ENCODE data around the gene HDC. TPM values are rescaled to one million over a fixed set of nuclear protein-coding genes. Genes with fewer than 3 reads are reported as not detected.

Gene HDC
- total RNA-seq, 1 donor: not detected

DNA sequence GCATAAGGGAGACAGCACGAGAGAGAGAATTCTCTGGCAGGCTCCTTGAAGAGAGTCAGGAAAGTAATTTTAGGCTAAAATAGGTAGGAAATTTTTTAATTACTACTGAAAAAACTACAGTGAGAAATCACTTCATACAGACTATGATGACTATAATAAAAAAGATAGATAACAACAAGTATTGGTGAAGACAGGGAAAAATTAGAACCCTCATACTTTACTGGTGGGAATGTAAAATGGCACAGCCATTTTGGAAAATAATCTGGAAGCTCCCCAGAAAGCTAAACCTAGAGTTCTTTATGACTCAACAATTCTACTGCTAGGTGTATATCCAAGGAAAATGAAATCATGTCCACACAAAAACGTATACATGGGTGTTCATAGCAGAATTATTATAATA is 2.1 kb upstream of the HDC start:
- Histone ChIP-seq H3K4me3 (ENCODE audit: insufficient read depth, low read length) (no peak overlapping the region), H3K4me2 (ENCODE audit: insufficient read depth, low read length) (no peak overlapping the region), H3K27ac (ENCODE audit: low read depth, low read length) (no peak overlapping the region), H3K27me3 (ENCODE audit: insufficient read depth, low read length) (peaks cover 33% of the 10 kb centered on the region), H4K20me1 (ENCODE audit: insufficient read depth, low read length) (no peaks in the 10 kb centered on the region), H3K79me2 (ENCODE audit: insufficient read depth, low read length) (no peaks in the 10 kb centered on the region), H3K9me3 (ENCODE audit: low read depth, low read length) (no peaks in the 10 kb centered on the region), H3K36me3 (ENCODE audit: insufficient read depth, low read length) (no peaks in the 10 kb centered on the region), H2AFZ (ENCODE audit: low read length) (no peak overlapping the region), H3K4me1 (ENCODE audit: insufficient read depth, low read length) (no peaks in the 10 kb centered on the region)
- TF ChIP-seq, protein P1, sequence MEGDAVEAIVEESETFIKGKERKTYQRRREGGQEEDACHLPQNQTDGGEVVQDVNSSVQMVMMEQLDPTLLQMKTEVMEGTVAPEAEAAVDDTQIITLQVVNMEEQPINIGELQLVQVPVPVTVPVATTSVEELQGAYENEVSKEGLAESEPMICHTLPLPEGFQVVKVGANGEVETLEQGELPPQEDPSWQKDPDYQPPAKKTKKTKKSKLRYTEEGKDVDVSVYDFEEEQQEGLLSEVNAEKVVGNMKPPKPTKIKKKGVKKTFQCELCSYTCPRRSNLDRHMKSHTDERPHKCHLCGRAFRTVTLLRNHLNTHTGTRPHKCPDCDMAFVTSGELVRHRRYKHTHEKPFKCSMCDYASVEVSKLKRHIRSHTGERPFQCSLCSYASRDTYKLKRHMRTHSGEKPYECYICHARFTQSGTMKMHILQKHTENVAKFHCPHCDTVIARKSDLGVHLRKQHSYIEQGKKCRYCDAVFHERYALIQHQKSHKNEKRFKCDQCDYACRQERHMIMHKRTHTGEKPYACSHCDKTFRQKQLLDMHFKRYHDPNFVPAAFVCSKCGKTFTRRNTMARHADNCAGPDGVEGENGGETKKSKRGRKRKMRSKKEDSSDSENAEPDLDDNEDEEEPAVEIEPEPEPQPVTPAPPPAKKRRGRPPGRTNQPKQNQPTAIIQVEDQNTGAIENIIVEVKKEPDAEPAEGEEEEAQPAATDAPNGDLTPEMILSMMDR (IDR thresholded peaks at IDR 0.05; ENCODE audit: extremely low read depth, low read depth, low read length): no peak
- no peak for DNase-seq (ENCODE audit: insufficient read length, low spot score, missing footprints)

DNA sequence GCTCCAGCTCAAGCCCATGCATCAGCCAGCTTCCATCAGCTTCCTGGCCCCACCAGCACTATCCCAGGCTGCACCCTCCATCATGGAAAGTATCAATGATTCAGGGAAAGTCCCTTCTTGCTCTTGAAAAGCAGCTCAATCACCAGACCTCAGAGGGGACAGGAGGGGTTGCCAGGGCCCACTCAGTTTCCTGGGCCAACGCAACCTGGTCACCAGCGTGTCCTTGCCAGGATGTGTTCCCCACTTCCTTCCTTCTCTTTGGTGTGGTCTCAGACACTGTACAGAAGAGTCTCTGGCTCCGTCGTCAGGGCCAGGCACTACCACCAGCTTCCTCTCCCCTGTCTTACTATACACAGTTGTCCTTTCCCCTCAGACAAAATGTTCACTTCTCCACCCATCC is 3.0 kb downstream of the HDC start:
- Histone ChIP-seq H4K20me1 (ENCODE audit: insufficient read depth, low read length) (no peaks in the 10 kb centered on the region), H3K79me2 (ENCODE audit: insufficient read depth, low read length) (no peaks in the 10 kb centered on the region), H3K4me3 (ENCODE audit: insufficient read depth, low read length) (no peak overlapping the region), H3K4me1 (ENCODE audit: insufficient read depth, low read length) (peaks cover 3% of the 10 kb centered on the region), H3K27me3 (ENCODE audit: insufficient read depth, low read length) (peaks cover 34% of the 10 kb centered on the region), H3K9me3 (ENCODE audit: low read depth, low read length) (no peaks in the 10 kb centered on the region), H3K27ac (ENCODE audit: low read depth, low read length) (no peak overlapping the region), H3K4me2 (ENCODE audit: insufficient read depth, low read length) (no peak overlapping the region), H2AFZ (ENCODE audit: low read length) (no peak overlapping the region), H3K36me3 (ENCODE audit: insufficient read depth, low read length) (no peaks in the 10 kb centered on the region)
- TF ChIP-seq, protein P1 (IDR thresholded peaks at IDR 0.05; ENCODE audit: extremely low read depth, low read depth, low read length): no peak
- DNase-seq (ENCODE audit: insufficient read length, low spot score, missing footprints): no peak

DNA sequence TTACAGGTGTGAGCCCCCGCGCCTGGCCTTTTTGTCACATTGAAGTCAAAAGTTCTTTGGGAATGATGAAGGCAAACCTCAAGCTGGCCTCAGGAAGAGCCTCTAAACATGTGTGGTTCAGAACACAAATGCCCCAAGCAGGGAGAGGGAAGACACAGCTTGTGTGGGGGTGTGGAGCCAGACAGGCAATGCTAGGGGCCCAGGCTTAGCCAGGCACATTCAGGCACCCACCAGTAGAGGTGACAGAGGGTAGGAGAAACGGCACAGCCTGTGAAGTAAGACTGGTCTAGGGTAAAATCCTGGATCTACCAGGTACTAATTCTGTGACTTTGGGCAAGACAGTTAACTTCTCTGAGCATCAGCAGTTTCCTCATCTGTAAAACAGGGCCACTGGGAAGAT is 3.5 kb downstream of the HDC start:
- peaks cover 33% of the 10 kb centered on the region for H3K27me3 ChIP-seq (ENCODE audit: insufficient read depth, low read length)
- TF ChIP-seq, protein P1 (IDR thresholded peaks at IDR 0.05; ENCODE audit: extremely low read depth, low read depth, low read length): no peak
- no peaks in the 10 kb centered on the region for H3K9me3 ChIP-seq (ENCODE audit: low read depth, low read length)
- H3K36me3 ChIP-seq (ENCODE audit: insufficient read depth, low read length): no peaks in the 10 kb centered on the region
- no peak overlapping the region for H3K4me2 ChIP-seq (ENCODE audit: insufficient read depth, low read length)
- no peak overlapping the region for H2AFZ ChIP-seq (ENCODE audit: low read length)
- H4K20me1 ChIP-seq (ENCODE audit: insufficient read depth, low read length): no peaks in the 10 kb centered on the region
- peaks cover 3% of the 10 kb centered on the region for H3K4me1 ChIP-seq (ENCODE audit: insufficient read depth, low read length)
- no peak overlapping the region for H3K4me3 ChIP-seq (ENCODE audit: insufficient read depth, low read length)
- H3K27ac ChIP-seq (ENCODE audit: low read depth, low read length): no peak overlapping the region
- DNase-seq (ENCODE audit: insufficient read length, low spot score, missing footprints): no peak
- H3K79me2 ChIP-seq (ENCODE audit: insufficient read depth, low read length): no peaks in the 10 kb centered on the region

DNA sequence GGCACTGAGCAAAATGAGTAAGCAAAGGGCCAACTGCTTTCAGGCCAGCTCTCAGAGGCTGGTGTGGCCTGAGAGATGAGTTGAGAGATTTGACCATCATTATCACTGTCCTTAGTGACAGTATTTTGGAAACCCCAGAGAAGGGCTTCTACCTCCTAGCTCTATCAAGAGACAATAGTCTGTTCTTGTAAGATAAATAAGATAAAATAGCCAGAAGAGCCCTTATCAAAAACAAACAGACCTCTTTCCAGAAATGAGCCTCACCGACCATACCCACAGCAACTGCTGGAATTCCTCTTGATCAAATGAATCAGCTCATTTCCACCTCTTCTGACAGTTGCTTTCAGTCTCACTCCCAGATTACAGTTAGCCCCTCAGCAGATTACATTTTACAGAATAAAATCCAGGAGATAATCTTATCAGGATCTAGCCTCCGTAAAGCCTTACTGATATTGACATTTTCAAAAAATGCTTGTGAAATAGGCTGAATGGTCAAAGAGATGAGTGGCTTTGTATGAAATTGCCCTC is 4.5 kb downstream of the HDC start:
- Histone ChIP-seq H4K20me1 (ENCODE audit: insufficient read depth, low read length) (no peaks in the 10 kb centered on the region), H3K4me1 (ENCODE audit: insufficient read depth, low read length) (peaks cover 3% of the 10 kb centered on the region), H3K4me3 (ENCODE audit: insufficient read depth, low read length) (no peak overlapping the region), H3K9me3 (ENCODE audit: low read depth, low read length) (no peaks in the 10 kb centered on the region), H3K79me2 (ENCODE audit: insufficient read depth, low read length) (no peaks in the 10 kb centered on the region), H3K27ac (ENCODE audit: low read depth, low read length) (no peak overlapping the region), H3K4me2 (ENCODE audit: insufficient read depth, low read length) (no peak overlapping the region), H3K27me3 (ENCODE audit: insufficient read depth, low read length) (peaks cover 29% of the 10 kb centered on the region), H3K36me3 (ENCODE audit: insufficient read depth, low read length) (no peaks in the 10 kb centered on the region), H2AFZ (ENCODE audit: low read length) (no peak overlapping the region)
- TF ChIP-seq, protein P1 (IDR thresholded peaks at IDR 0.05; ENCODE audit: extremely low read depth, low read depth, low read length): no peak
- DNase-seq (ENCODE audit: insufficient read length, low spot score, missing footprints): no peak
